8988T (cell line): ENCODE data around the gene MAP3K14.
"Not testable (repeated sequence)": the region's sequence is repeated elsewhere in the genome, so short reads cannot be mapped to it uniquely, and the experiment has no call there.

Source experiments
- DNase-seq: peaks from one replicate; pipeline ENCODE4 v3.0.0; 2011

The MAP3K14 gene

GRCh38 chr17:45316434-45317110, at the start of gene MAP3K14:
TSS of gene MAP3K14 (minus strand) at chr17:45317020. CDS start at chr17:45290745, 26,275 bp downstream.
- no peak for DNase-seq

DNA sequence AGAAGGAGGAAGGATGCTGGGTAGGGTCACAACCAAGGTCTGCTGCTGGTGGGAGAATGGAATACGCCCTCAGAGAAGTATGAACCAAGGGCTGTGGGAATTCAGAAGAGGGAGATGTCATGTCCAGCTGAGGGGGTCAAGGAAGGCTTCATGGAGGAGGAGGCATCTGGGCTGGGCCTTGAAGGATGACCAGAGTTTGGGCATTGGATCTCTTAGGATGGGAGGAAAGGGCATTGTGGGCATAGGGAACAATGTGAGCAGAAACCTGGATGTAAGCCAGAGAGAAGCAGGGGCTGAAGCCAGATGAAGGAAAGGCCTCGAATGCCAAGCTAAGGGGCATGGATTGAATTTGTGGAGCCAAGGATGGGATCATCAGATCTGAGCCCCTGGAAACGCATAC, 49.2 kb upstream of the MAP3K14 start:
- DNase-seq = no peak

- no peak for DNase-seq
Observed at GRCh38 chr17:45364531-45365390, 47.9 kb upstream of the MAP3K14 start.

DNA sequence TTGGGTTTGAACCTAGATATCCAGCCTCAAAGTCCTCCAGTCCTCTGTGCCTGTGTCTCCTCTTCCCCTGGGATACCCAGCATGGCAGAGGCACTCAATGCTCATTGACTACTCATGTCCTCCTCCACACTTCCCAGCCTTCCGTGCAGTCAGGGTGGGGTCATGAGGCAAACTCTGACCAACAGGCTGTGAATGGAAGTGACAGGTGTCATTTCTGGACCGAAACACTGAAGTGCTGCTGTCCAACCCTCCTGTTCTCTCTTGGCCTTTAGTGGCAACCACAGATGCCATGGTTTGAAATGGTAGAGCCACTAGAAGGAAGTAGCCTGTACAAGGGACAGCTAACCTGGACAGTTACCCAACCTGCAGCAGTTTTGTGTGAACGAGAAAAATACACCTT, 46.7 kb upstream of the MAP3K14 start:
- no peak for DNase-seq

- DNase-seq = no peak
Observed at GRCh38 chr17:45361976-45362375, 45.2 kb upstream of the MAP3K14 start.

GRCh38 chr17:45361451-45361850, 44.6 kb upstream of the MAP3K14 start:
- DNase-seq = no peak

DNA sequence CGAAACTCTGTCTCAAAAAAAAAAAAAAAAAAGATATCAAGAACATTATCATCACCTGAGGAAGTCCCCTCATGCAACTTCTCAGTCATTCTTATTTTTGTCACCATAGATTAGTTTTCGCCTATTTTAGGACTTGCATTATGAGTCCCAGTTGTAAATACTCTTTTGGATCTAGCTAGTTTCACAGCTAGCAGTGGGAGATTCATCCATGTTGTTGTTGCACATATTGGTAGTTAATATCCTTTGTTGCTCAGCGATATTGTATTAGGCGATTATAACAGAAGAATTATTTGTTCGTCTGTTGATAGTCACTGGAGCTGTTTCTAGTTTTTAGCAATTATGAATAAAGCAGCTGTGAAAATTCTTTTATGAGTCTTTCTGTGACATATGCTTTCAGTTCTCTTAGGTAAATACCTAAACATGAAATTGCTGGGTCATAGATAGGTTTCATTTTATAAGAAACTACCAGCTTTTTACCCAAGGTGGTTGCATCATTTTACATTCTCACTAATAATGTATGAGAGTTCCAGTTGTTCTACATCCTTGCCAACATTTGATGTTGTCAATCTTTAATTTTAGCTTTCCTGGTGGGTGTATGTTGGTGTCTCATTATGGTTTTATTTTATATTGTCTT, 40.7 kb upstream of the MAP3K14 start:
- no peak for DNase-seq

- no peak for DNase-seq
Observed at GRCh38 chr17:45355087-45355486, 38.3 kb upstream of the MAP3K14 start.

GRCh38 chr17:45353043-45353442, 36.2 kb upstream of the MAP3K14 start:
- no peak for DNase-seq

DNA sequence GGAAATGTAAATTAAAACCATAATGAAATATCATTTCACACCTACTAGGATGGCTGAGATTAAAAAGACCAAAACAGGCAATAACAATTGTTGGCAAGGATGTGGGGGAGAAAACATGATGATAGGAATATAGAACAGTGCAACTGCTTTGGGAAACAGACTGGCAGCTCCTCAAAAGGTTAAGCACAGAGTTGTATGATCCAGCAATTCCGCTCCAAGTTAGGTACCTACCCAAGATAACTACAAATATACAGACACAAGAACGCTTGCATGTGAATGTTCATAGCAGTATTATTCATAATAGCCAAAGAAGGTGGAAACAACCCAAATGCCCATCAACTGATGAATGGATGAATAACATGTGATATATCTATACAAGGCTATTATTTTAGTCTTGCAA, 35.0 kb upstream of the MAP3K14 start:
- DNase-seq = no peak

- DNase-seq = no peak
Observed at GRCh38 chr17:45347444-45347843, 30.6 kb upstream of the MAP3K14 start.

DNA sequence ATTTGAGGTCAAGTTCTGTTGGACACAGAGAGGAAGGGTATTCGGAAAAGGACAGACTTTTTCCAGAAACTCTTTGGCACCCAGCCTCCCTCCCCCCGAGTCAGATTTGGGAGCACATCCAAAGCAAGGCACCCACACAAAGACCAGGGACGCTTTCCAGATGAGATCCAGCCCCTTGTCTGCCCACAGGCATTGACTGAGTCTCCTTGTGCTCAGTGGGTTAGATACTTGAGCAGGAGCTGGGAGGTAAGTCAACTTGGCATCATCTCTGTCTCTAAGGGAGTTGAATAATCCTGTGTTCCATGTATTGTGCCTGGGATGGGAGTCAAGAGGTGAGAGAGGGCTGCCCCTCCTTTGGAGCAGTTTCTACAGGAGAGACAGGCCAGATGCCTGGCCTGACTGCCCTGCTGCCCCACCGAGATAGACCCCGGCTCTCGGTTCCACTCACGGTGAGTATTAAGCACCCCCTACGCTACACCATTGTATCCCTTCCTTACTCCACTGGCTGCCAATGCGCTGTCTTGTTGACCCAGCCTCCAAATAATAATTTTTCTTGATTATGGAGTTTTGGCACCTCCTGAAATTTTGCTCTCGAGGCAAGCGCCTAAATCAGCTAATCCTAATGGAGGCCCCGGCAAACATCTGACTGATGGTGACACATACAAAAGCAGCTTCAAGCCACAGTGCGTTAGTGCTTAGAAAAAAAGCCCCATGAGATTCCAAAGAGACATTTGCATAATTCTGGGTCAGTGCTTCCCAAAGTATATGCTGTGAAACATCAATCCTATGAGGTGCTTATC, 29.6 kb upstream of the MAP3K14 start:
- no peak for DNase-seq

GRCh38 chr17:45345554-45346215, 28.9 kb upstream of the MAP3K14 start:
- DNase-seq = no peak

DNA sequence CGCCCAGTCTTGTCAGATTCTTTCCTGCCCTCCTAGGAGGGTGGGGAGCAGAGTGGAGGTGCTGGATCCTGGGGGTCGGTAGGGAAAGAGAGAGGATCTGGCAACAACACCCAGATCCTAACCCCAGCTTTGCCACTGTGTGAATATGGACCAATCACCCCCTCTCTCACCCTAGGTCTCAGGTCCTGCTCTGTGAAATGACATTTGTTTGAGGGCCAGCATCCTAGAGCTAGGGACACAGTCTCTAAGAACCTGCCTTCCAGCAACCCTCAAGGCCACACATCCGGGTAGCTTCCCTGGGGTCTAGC, 28.4 kb upstream of the MAP3K14 start:
- no peak for DNase-seq

DNA sequence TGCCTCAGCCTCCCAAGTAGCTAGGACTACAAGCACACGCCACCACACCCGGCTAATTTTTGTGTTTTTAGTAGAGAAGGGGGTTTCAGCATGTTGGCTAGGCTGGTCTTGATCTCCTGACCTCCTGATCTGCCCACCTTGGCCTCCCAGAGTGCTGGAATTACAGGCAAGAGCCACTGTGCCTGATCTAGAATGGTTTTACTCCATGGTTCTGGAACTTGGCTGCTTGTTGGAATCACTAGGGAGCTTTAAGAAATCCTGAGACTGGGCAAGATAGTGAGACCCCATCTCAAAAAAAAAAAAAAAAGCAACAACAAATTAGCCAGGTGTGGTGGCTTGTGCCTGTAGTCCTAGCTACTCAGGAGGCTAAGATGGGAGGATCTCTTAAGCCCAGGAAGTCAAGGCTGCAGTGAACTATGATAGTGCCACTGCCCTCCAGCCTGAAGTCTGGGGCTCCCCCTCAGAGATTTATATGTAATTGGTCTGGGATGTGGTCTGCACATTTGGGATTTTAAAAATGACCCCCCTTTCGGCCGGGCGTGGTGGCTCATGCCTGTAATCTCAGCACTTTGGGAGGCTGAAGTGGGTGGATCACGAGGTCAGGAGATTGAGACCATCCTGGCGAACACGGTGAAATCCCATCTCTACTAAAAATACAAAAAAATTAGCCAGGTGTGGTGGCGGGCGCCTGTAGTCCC, 27.3 kb upstream of the MAP3K14 start:
- not testable (repeated sequence) for DNase-seq

DNA sequence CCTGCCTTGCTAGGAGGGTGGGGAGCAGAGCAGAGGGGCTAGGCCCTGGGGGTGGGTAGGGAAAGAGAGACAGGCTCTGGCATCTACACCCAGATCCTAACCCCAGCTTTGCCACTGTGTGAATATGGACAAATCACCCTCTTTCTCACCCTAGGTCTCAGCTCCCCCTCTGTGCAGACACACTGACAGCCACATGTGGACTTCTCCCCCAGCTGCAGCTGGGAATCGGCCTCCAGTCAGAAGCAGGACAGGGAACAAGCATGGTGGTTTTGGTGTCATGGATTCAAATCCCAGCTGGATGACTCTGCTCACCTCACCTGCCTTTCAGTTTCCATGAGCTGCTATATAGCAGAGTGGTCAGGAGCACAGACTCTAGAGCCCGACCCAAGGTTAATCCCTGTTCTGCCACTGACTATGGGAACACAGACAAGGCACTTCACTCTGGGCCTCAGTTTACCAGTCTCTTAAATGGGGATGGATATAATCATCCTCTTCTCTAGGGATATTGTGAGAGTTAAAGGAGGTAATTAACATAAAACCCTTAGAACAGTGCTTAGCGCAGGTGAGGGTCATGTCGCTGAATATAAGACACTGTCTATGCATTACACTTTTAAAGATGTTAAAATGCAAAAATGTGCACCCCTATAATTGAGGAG, 26.2 kb upstream of the MAP3K14 start:
- no peak for DNase-seq

DNA sequence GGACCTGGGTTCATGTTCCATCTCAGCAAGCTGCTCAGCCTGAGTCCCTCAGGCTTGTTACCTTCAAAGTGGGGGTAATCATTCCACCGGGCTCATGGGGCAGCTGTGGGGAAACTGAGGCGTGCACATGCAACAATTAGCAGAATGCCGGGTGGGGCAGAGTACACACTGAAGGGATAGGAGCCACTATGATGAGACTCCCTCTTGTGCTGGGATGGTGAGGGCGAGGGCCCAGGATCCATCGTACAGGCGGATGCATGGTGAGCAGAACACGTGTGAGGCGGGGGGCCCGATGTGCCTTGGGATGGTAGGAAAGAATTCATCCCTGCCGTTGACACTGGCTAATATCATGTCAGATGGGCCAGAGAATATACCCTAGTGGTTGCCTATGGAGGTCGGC, 25.5 kb upstream of the MAP3K14 start:
- DNase-seq = no peak

GRCh38 chr17:45341533-45342158, 24.8 kb upstream of the MAP3K14 start:
- no peak for DNase-seq

DNA sequence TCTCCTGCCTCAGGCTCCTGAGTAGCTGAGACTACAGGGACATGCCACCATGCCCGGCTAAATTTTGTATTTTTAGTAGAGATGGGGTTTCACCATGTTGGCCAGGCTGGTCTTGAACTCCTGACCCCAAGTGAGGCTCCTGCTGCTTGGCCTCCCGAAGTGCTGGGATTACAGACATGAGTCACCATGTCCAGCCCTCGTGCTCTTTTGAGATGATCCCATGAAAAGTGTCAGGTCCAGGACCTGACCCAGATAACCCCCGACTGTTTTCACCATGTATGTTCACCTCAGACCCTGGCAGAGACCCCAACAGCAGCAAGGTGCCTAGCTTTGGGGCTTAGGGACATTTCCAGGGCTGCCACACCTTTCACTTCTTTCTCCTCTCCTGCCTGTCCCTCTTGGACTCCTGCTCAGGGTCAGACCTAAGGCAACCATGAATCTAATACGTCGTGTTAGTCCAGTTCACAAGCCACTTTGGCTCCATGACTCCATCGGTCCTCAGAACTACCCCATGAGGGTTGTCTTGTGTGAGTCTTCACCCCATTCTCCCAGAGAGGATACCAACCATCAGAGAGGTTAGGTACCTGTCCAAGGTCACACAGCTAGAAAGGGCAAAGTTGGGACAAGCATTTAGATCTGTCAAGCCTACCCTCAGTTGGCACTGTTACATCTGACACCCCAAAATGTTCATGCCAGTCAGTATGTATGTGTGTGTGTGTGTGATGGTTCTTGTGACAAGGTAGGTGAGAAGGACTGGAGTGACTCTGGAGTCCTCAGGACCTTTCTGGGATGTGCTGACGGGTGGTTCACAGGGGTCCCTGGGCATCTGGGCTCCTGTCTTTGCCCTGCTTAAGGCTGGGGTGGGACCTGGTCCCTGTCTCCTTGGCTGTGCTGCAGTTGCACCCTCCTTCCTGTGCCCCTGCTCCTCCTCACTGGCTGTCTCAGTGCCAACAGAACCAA, 23.1 kb upstream of the MAP3K14 start:
- DNase-seq = no peak
